ENCODE measurements around the gene NAV2.
A peak's percentile ranks its signal among the peaks of the same experiment; 100 is the strongest.

The NAV2 gene

GRCh38 chr11:19702620-19703019 is 10.0 kb upstream of the NAV2 start:
- Histone ChIP-seq H3K18ac (ENCODE audit: low read length) (no peak overlapping the region), H3K4ac (ENCODE audit: low read depth, low read length) (no peak overlapping the region), H2BK12ac (ENCODE audit: low read length) (peak overlapping the region; percentile 47), H3K27ac (ENCODE audit: low read depth, low read length) (no peak overlapping the region), H2BK120ac (ENCODE audit: insufficient read depth, low read length, poor library complexity) (peak overlapping the region; percentile 27), H3K79me2 (ENCODE audit: control insufficient read depth, insufficient read depth, low read length, poor library complexity) (no peaks in the 10 kb centered on the region), H3K9ac (ENCODE audit: low read length) (no peak overlapping the region), H3K4me3 (ENCODE audit: low read depth, low read length) (no peak overlapping the region), H4K8ac (ENCODE audit: low read depth, low read length) (no peak overlapping the region), H3K14ac (ENCODE audit: low read length) (peak overlapping the region; percentile 37), H3K9me3 (ENCODE audit: insufficient read depth, low read depth, low read length) (no peaks in the 10 kb centered on the region), H3K4me2 (ENCODE audit: low read length) (no peak overlapping the region), H3K36me3 (ENCODE audit: control insufficient read depth in 1 of 2, insufficient read depth in 2 of 2, low read length in 2 of 2) (no peaks in the 10 kb centered on the region), H4K12ac (ENCODE audit: low read depth, low read length) (no peak overlapping the region), H3K4me1 (ENCODE audit: control insufficient read depth in 1 of 2, insufficient read depth in 2 of 2, low read length in 2 of 2) (peaks cover 7% of the 10 kb centered on the region in 2 experiments), H4K91ac (ENCODE audit: low read depth, low read length) (no peak overlapping the region), H3K79me1 (ENCODE audit: low read length) (peaks cover 6% of the 10 kb centered on the region), H3K23ac (ENCODE audit: low read length) (no peak overlapping the region), H2BK5ac (ENCODE audit: low read depth, low read length, poor library complexity) (no peak overlapping the region), H3K27me3 (ENCODE audit: insufficient read depth, low read length) (no peaks in the 10 kb centered on the region), H2AFZ (ENCODE audit: insufficient read depth, low read length, poor library complexity) (no peak overlapping the region), H2AK5ac (ENCODE audit: low read length) (no peak overlapping the region)
- no CpG with 5 or more reads among the region's 3 CpGs for WGBS (ENCODE audit: extremely low coverage, insufficient coverage, insufficient read length)
- no peak for DNase-seq

GRCh38 chr11:19703211-19703610 is 9.4 kb upstream of the NAV2 start:
- Histone ChIP-seq H3K4me1 (ENCODE audit: control insufficient read depth in 1 of 2, insufficient read depth in 2 of 2, low read length in 2 of 2) (peaks cover 5 to 7% of the 10 kb centered on the region in 2 experiments), H2BK12ac (ENCODE audit: low read length) (no peak overlapping the region), H2AK5ac (ENCODE audit: low read length) (no peak overlapping the region), H3K79me2 (ENCODE audit: control insufficient read depth, insufficient read depth, low read length, poor library complexity) (no peaks in the 10 kb centered on the region), H4K8ac (ENCODE audit: low read depth, low read length) (no peak overlapping the region), H3K18ac (ENCODE audit: low read length) (no peak overlapping the region), H3K27ac (ENCODE audit: low read depth, low read length) (peak overlapping the region; percentile 73), H2AFZ (ENCODE audit: insufficient read depth, low read length, poor library complexity) (no peak overlapping the region), H3K9ac (ENCODE audit: low read length) (no peak overlapping the region), H3K14ac (ENCODE audit: low read length) (no peak overlapping the region), H3K27me3 (ENCODE audit: insufficient read depth, low read length) (no peaks in the 10 kb centered on the region), H4K12ac (ENCODE audit: low read depth, low read length) (no peak overlapping the region), H3K79me1 (ENCODE audit: low read length) (peaks cover 6% of the 10 kb centered on the region), H3K4me2 (ENCODE audit: low read length) (no peak overlapping the region), H3K9me3 (ENCODE audit: insufficient read depth, low read depth, low read length) (no peaks in the 10 kb centered on the region), H2BK5ac (ENCODE audit: low read depth, low read length, poor library complexity) (no peak overlapping the region), H3K36me3 (ENCODE audit: control insufficient read depth in 1 of 2, insufficient read depth in 2 of 2, low read length in 2 of 2) (no peaks in the 10 kb centered on the region), H3K23ac (ENCODE audit: low read length) (no peak overlapping the region), H3K4me3 (ENCODE audit: low read depth, low read length) (no peak overlapping the region), H2BK120ac (ENCODE audit: insufficient read depth, low read length, poor library complexity) (no peak overlapping the region), H3K4ac (ENCODE audit: low read depth, low read length) (no peak overlapping the region), H4K91ac (ENCODE audit: low read depth, low read length) (no peak overlapping the region)
- peak; percentile 51 to 81 for DNase-seq
- WGBS (ENCODE audit: extremely low coverage, insufficient coverage, insufficient read length), result no CpG with 5 or more reads among the region's 7 CpGs

GRCh38 chr11:19704213-19704612 is 8.4 kb upstream of the NAV2 start:
- no peaks in the 10 kb centered on the region for H3K9me3 ChIP-seq (ENCODE audit: insufficient read depth, low read depth, low read length)
- H3K27ac ChIP-seq (ENCODE audit: low read depth, low read length), result no peak overlapping the region
- DNase-seq, result no peak
- peaks cover 5 to 7% of the 10 kb centered on the region in 2 experiments for H3K4me1 ChIP-seq (ENCODE audit: control insufficient read depth in 1 of 2, insufficient read depth in 2 of 2, low read length in 2 of 2)
- no peak overlapping the region for H4K91ac ChIP-seq (ENCODE audit: low read depth, low read length)
- H2BK120ac ChIP-seq (ENCODE audit: insufficient read depth, low read length, poor library complexity), result no peak overlapping the region
- H2BK5ac ChIP-seq (ENCODE audit: low read depth, low read length, poor library complexity), result peak overlapping the region; percentile 9
- H3K79me1 ChIP-seq (ENCODE audit: low read length), result peaks cover 6% of the 10 kb centered on the region
- peak overlapping the region; percentile 30 for H4K8ac ChIP-seq (ENCODE audit: low read depth, low read length)
- no peak overlapping the region for H3K14ac ChIP-seq (ENCODE audit: low read length)
- H3K4ac ChIP-seq (ENCODE audit: low read depth, low read length), result no peak overlapping the region
- no peak overlapping the region for H3K4me3 ChIP-seq (ENCODE audit: low read depth, low read length)
- no peak overlapping the region for H3K18ac ChIP-seq (ENCODE audit: low read length)
- H3K36me3 ChIP-seq (ENCODE audit: control insufficient read depth in 1 of 2, insufficient read depth in 2 of 2, low read length in 2 of 2), result no peaks in the 10 kb centered on the region
- no peak overlapping the region for H3K23ac ChIP-seq (ENCODE audit: low read length)
- H2AFZ ChIP-seq (ENCODE audit: insufficient read depth, low read length, poor library complexity), result no peak overlapping the region
- no peak overlapping the region for H3K4me2 ChIP-seq (ENCODE audit: low read length)
- H3K79me2 ChIP-seq (ENCODE audit: control insufficient read depth, insufficient read depth, low read length, poor library complexity), result no peaks in the 10 kb centered on the region
- H2BK12ac ChIP-seq (ENCODE audit: low read length), result peak overlapping the region; percentile 63
- no peak overlapping the region for H2AK5ac ChIP-seq (ENCODE audit: low read length)
- WGBS (ENCODE audit: extremely low coverage, insufficient coverage, insufficient read length), result no CpG with 5 or more reads among the region's 1 CpG
- no peak overlapping the region for H4K12ac ChIP-seq (ENCODE audit: low read depth, low read length)
- no peak overlapping the region for H3K9ac ChIP-seq (ENCODE audit: low read length)
- no peaks in the 10 kb centered on the region for H3K27me3 ChIP-seq (ENCODE audit: insufficient read depth, low read length)

- no peaks in the 10 kb centered on the region for H3K79me2 ChIP-seq (ENCODE audit: control insufficient read depth, insufficient read depth, low read length, poor library complexity)
- no peak overlapping the region for H2AFZ ChIP-seq (ENCODE audit: insufficient read depth, low read length, poor library complexity)
- no peak overlapping the region for H3K4me2 ChIP-seq (ENCODE audit: low read length)
- H4K8ac ChIP-seq (ENCODE audit: low read depth, low read length), result no peak overlapping the region
- H2AK5ac ChIP-seq (ENCODE audit: low read length), result no peak overlapping the region
- H3K4ac ChIP-seq (ENCODE audit: low read depth, low read length), result no peak overlapping the region
- H3K14ac ChIP-seq (ENCODE audit: low read length), result no peak overlapping the region
- no peak overlapping the region for H3K23ac ChIP-seq (ENCODE audit: low read length)
- H3K27me3 ChIP-seq (ENCODE audit: insufficient read depth, low read length), result no peaks in the 10 kb centered on the region
- no peak overlapping the region for H3K18ac ChIP-seq (ENCODE audit: low read length)
- no peak overlapping the region for H2BK5ac ChIP-seq (ENCODE audit: low read depth, low read length, poor library complexity)
- H2BK12ac ChIP-seq (ENCODE audit: low read length), result no peak overlapping the region
- no peak overlapping the region for H3K4me3 ChIP-seq (ENCODE audit: low read depth, low read length)
- H3K9me3 ChIP-seq (ENCODE audit: insufficient read depth, low read depth, low read length), result no peaks in the 10 kb centered on the region
- no peak overlapping the region for H4K12ac ChIP-seq (ENCODE audit: low read depth, low read length)
- H3K36me3 ChIP-seq (ENCODE audit: control insufficient read depth in 1 of 2, insufficient read depth in 2 of 2, low read length in 2 of 2), result no peaks in the 10 kb centered on the region
- DNase-seq, result no peak
- WGBS (ENCODE audit: extremely low coverage, insufficient coverage, insufficient read length), result no CpG with 5 or more reads among the region's 1 CpG
- no peak overlapping the region for H3K9ac ChIP-seq (ENCODE audit: low read length)
- H3K79me1 ChIP-seq (ENCODE audit: low read length), result peaks cover 6% of the 10 kb centered on the region
- no peak overlapping the region for H3K27ac ChIP-seq (ENCODE audit: low read depth, low read length)
- H2BK120ac ChIP-seq (ENCODE audit: insufficient read depth, low read length, poor library complexity), result no peak overlapping the region
- peaks cover 5 to 7% of the 10 kb centered on the region in 2 experiments for H3K4me1 ChIP-seq (ENCODE audit: control insufficient read depth in 1 of 2, insufficient read depth in 2 of 2, low read length in 2 of 2)
- H4K91ac ChIP-seq (ENCODE audit: low read depth, low read length), result no peak overlapping the region
These were observed 6.7 kb upstream of the NAV2 start for GRCh38 chr11:19705936-19706335.

Measured in trophoblast cell (in vitro differentiated cells and primary cell).